Fibroblast of lung (primary cell): ENCODE measurements around the gene CFAP77.

Experiments
- EZH2 ChIP-seq: IDR thresholded peaks from 2 replicates; pipeline ENCODE4 v1.5.1; 2012; ENCODE audit warnings: low read length, control low read depth, mild to moderate bottlenecking; ENCODE audit errors: missing control alignments
- TF ChIP-seq, protein P1 (sequence below), 2 donors: IDR thresholded peaks in 1 of 2; conservative IDR thresholded peaks in 1 of 2; 1 replicate in 1 of 2; 2 replicates in 1 of 2; pipeline ENCODE4 v1.5.1; 2011 to 2012; ENCODE audit warnings: low read length in 2 of 2, control low read depth in 1 of 2, inconsistent platforms in 1 of 2, low read depth in 1 of 2, mild to moderate bottlenecking in 1 of 2

DNA sequence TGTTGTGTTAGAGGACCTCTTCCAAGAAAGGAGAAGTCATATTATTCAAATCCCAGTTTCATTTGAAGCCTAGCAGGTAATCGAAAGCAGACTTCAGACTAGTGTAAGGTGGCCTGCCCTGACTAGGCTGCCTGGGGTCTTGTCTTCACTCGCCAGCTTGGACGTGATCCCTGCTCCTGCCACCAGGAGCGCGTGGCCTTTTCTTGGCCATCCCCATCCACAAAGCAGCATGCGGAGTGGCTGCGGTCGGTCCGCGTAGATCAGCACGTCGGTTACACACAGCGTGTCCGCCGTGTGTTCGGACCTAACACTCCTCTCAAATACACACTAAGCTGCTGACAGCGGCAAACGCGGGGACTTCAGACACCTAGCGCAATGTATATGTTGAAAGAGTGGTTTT lies 37.3 kb downstream of the CFAP77 start:
- TF ChIP-seq, protein P1, sequence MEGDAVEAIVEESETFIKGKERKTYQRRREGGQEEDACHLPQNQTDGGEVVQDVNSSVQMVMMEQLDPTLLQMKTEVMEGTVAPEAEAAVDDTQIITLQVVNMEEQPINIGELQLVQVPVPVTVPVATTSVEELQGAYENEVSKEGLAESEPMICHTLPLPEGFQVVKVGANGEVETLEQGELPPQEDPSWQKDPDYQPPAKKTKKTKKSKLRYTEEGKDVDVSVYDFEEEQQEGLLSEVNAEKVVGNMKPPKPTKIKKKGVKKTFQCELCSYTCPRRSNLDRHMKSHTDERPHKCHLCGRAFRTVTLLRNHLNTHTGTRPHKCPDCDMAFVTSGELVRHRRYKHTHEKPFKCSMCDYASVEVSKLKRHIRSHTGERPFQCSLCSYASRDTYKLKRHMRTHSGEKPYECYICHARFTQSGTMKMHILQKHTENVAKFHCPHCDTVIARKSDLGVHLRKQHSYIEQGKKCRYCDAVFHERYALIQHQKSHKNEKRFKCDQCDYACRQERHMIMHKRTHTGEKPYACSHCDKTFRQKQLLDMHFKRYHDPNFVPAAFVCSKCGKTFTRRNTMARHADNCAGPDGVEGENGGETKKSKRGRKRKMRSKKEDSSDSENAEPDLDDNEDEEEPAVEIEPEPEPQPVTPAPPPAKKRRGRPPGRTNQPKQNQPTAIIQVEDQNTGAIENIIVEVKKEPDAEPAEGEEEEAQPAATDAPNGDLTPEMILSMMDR (conservative IDR thresholded peaks at IDR 0.05 in 1 of 2, IDR thresholded peaks at IDR 0.05 in 1 of 2; ENCODE audit: low read depth in 1 of 2, low read length in 2 of 2): no peak
- TF ChIP-seq EZH2: no peak
